Anterior cingulate cortex (tissue), 58 donors: Measurements from ENCODE around the gene KCNA5.
A peak's percentile ranks its signal among the peaks of the same experiment; 100 is the strongest.

Source experiments
- DNase-seq, 58 donors: peaks; one replicate each; lab custom pipeline; 2025; lab: John Stamatoyannopoulos, UW

Gene KCNA5

GRCh38 chr12:5026342-5026938 is 17.2 kb upstream of the KCNA5 start:
- DNase-seq = no peak

- no peak for DNase-seq
Observed at GRCh38 chr12:5027046-5027821, 16.4 kb upstream of the KCNA5 start.

DNA sequence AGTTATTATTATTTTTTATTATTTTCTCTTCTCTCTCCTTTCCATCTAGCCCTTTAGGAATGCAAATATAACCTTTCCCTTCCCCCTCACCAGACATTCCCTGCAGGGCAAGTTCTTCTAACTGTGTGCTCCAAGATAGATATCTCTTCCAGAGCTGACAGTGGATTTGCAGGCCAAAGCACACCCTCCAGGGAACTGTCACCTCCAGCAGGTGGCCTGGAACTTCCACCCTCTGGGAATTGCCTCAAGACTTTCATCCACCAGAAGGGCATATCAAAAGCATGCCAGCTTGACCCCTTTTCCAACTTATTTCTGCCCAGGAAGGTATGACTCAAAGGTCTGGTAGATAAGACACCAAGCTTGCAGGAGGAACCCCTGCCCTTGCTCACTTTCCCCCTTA is 13.6 kb upstream of the KCNA5 start:
- DNase-seq = no peak

DNA sequence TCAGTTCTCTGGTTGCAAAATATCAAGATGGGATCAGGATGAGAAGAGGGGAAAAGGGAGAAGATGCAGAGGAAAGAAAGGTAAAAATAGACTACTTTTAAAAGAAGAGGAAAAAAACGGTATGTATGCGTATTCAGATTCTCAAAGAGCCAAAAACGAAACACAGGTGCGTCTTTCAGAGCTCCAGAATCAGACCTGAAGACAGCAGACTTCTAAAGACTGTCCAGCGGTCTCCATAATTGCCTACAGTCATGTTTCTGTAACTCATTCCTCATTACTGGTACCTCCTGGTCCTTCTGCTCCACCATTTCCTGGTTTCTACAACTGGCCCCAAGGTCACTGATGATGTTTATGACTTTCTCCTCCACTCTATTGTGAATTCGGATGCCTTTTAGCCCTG is 12.4 kb upstream of the KCNA5 start:
- no peak for DNase-seq

- DNase-seq = peak in 1 of 58 donors; percentile 15
Observed at GRCh38 chr12:5031958-5032357, 11.7 kb upstream of the KCNA5 start.

DNA sequence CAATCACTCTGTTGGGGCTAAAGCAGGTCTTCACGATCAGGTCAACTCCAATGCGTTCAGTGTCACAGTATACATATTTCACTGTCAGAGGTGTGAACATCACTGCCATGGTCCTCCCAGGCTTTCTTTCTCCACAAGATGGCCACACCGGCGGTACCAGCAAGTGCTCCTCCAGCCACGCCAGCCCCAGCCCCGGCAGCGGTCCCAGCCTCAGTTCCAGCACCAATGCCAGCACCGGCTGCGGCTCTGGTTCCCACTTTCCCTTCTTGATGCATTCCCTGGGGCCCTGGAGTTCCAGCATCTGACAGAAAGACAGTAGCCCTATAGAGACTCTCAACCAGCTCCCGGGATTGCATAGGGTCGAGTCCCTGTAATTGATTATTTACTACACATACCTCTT is 10.9 kb upstream of the KCNA5 start:
- DNase-seq = no peak

DNA sequence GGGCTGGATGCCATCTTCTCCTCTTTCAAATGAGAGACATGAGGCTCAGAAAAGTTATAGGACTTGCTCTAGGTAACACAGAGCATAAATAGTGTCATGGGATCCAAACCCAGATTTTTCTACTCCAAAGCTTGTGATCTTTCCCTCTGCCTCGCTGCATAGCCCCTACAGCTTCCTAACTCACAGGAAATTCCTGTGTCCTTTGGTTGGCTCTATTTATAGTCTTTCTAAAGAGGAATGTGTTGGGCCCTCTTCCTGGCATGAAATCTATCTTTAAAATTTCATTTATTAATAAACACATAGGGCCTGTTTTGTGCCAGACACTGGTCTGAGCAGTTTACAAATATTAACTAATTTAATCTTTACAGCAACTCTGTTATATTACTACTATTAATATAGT is 9.8 kb upstream of the KCNA5 start:
- no peak for DNase-seq

GRCh38 chr12:5034603-5035002 is 9.1 kb upstream of the KCNA5 start:
- DNase-seq = no peak

DNA sequence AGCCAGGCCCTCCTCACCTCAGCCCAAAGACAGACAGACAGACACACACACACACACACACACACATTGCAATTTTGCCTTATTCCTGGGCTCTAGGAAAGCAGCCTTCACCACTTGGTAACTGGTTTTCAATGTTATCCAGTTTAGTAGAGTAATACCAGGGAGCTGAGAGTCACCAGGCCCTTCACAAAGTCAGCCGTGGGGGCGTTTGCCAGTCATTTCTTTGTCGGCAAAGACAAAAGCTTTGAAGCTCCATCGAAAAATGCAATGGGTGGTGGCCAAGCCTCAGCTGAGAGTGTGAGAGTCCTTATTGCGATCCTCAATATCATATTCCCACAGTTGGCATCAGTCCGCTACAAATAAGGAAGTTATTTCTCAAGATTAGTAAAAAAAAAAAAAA is 8.1 kb upstream of the KCNA5 start:
- DNase-seq = no peak

DNA sequence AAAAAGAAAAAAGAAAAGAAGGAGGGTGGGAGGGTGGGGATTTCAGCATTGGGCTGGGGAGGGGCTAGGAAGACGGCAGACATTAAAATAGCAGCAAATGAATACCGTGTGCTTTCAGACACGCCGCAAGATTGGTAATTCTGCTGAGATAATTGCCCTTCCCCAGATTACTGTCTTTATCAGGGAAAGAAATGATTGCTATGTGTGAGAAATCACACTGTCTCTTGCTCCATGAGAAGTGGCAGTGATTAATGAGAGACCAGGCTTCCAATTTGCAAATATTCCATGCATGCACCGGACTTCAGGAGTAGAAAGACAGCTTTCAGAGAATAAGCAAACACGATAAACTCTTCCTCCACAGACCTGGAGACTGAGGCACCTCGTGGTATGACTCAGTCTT is 7.6 kb upstream of the KCNA5 start:
- DNase-seq = no peak

DNA sequence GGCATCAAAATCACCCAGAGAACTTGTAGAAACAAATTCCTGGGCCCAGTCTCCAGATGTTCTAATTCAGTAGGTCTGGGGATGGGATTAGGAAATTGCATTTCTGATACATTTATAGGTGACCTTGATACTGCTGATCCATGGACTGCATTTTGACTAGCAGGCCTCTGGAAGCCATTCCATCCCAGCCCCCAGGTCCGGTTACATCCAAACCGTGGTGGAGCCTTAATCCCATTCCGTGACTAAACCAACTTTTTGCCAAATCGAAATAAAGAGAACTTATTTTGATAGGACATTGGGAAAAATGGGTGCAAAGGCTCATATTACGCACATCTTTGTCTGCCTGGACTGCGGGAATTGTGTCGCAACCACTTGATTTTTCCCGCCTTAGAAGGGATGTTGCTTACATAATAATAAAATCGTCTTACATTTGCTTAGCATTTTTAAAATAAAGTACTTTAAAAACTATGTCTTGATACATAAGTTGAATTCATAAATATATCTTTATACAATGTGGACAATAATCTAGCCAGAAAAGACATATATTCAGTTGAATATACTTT is 5.8 kb upstream of the KCNA5 start:
- DNase-seq = no peak

GRCh38 chr12:5038781-5039311 is 4.8 kb upstream of the KCNA5 start:
- DNase-seq = no peak

GRCh38 chr12:5039815-5040214 is 3.9 kb upstream of the KCNA5 start:
- no peak for DNase-seq

- DNase-seq = no peak
Observed at GRCh38 chr12:5040368-5040767, 3.3 kb upstream of the KCNA5 start.

GRCh38 chr12:5044420-5045295 is 979 bp downstream of the KCNA5 start:
- DNase-seq = peak in 1 of 58 donors; percentile 4

DNA sequence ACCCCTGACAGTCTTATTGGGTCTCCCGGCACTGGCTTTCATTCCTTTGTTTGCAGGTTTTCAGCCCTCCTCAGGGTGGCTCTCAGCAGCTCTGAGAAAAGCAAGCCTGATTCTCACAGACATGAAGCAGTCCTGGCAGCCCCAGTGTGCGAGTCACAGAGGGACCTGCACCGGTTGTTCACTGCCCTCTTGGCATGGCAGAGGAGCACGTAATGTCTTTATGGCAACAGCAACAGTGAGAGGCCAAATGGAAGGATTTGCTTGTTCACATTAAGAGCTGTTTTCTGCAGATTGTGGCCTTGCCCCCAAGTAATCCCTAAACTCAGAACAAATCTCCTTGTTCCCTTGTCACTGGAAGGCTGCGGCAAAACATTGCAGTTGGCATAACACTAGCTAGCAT is 3.4 kb downstream of the KCNA5 start:
- DNase-seq = peak in 24 of 58 donors; percentile 5 to 68 (median 22)

DNA sequence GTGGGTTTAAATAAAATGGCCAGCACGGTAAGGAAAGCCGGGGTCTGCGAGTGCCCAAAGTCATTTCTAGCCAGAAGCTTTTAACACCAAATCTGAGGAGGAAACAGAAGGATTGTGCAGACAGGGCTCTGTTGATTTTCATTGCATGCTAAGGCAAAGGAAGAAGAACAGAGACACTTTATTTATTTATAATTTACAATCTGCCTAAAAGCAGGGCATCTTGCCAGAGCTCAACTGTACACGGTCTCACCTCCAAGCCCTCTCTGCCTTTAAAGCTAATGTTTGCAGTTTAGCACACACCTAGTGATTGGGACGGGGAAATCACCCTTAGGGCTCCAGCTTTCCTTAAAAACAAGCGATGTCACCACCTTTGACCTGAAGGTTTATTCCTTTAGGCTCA is 4.0 kb downstream of the KCNA5 start:
- DNase-seq = no peak

- no peak for DNase-seq
Observed at GRCh38 chr12:5050542-5050941, 6.9 kb downstream of the KCNA5 start.

DNA sequence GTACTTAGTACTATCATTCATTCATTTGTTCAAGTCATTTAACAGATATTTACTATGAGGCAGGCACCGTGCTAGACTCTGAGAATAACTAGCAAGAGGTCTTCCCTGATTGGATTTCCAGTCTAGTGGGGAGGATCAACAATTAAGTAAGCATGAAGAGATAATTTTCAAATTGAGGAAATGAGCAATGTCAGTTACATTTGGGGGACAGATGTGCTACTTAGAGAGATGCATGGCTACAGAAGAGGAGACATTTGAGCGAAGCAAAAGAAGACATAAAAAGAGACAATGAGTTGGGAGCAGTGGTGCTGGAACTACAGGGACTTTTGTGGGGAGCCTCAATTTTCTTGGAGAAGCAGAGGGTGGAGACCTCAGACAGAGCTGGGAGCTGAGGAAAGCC is 7.7 kb downstream of the KCNA5 start:
- no peak for DNase-seq

DNA sequence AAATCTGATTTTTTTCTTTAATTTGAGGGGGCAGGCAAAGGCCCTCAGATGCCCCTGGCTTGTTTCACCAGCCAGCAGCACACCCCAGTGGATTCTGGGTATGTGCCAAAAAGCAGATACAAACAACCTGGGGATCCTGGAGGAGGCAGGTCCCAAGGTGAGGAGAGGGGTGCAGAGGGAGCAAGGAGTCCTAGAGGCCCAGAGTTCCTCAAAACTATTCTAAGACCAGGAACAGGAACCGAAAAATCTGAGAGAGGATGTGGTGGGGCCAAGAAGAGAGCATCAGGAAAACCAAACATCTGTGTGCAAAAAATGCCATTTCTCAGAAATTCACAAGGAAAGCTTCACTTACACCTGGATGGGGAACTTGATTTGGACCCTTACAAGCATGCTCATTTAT is 8.2 kb downstream of the KCNA5 start:
- DNase-seq = peak in 1 of 58 donors; percentile 29

GRCh38 chr12:5052348-5052747 is 8.7 kb downstream of the KCNA5 start:
- DNase-seq = no peak
